Aorta (tissue), 5 donors: ENCODE data around the gene TMEM150A. TPM values are rescaled to one million over a fixed set of nuclear protein-coding genes. Genes with fewer than 3 reads are reported as not detected.

Source experiments
- ATAC-seq: fragments of 200-7000 bp; cut with Tn5 transposase; one replicate; pipeline ENCODE4 v1.9.1; 2022; ENCODE audit warnings: moderate library complexity; ENCODE audit not compliant: low FRiP score
- DNase-seq, 2 donors: peaks; one replicate each; pipeline ENCODE4 v3.0.0-alpha.2; 2020
- H3K27ac ChIP-seq, 2 donors: one replicate each; pipeline ENCODE4 v1.5.1; 2013; ENCODE audit warnings: low read length in 2 of 2, mild to moderate bottlenecking in 2 of 2, moderate library complexity in 2 of 2, control low read depth in 1 of 2, inconsistent platforms in 1 of 2, low read depth in 1 of 2
- H3K27me3 ChIP-seq, 2 donors: one replicate each; pipeline ENCODE4 v1.6.1; 2013; ENCODE audit warnings: control low read depth in 1 of 2, low read length in 1 of 2, mild to moderate bottlenecking in 1 of 2, moderate library complexity in 1 of 2; ENCODE audit not compliant: insufficient read depth in 2 of 2, control insufficient read depth in 1 of 2
- H3K36me3 ChIP-seq, 2 donors: one replicate each; pipeline ENCODE4 v1.6.1; 2013; ENCODE audit warnings: control low read depth in 1 of 2, low read length in 1 of 2, mild to moderate bottlenecking in 1 of 2; ENCODE audit not compliant: insufficient read depth in 2 of 2, control insufficient read depth in 1 of 2
- H3K4me1 ChIP-seq, 2 donors: one replicate each; pipeline ENCODE4 v1.6.1; 2013; ENCODE audit warnings: low read length in 2 of 2, control low read depth in 1 of 2, mild to moderate bottlenecking in 1 of 2, moderate library complexity in 1 of 2; ENCODE audit not compliant: insufficient read depth in 2 of 2, control insufficient read depth in 1 of 2
- H3K4me3 ChIP-seq, 2 donors: one replicate each; pipeline ENCODE4 v1.5.1; 2013; ENCODE audit warnings: low read length in 2 of 2, control low read depth in 1 of 2, mild to moderate bottlenecking in 1 of 2
- H3K9me3 ChIP-seq: one replicate; pipeline ENCODE4 v1.6.1; 2013; ENCODE audit warnings: mild to moderate bottlenecking, low read length; ENCODE audit not compliant: control insufficient read depth
- WGBS, 2 donors: extraction: QIAGEN DNeasy Blood & Tissue Kit; methylation state at CpG; one replicate each; pipeline ENCODE4 v1.1.7; 2013; 5-methylcytosine and 5-hydroxymethylcytosine counted together
- intact Hi-C, 2 donors: fragments of 100-400 bp; cut with DNase I; formaldehyde crosslinking; loops; one replicate each; pipeline versions ENCODE4 v1.14.2 to v1.15.0; 2022
- polyA plus RNA-seq, 2 donors: library from polyadenylated mRNA; stranded (reverse); fragments of 200-250 nt; gene quantifications; one replicate each; pipeline ENCODE4 v1.2.3, GENCODE V29; 2013
- total RNA-seq, 2 donors: library from RNA; stranded (reverse); fragmentation: NEBNext Ultra II Directional; extraction: Animal tissue kit (Norgen Biotek cat#: 25700); gene quantifications; one replicate each; pipeline ENCODE4 v1.2.1, GENCODE V29; 2021
- donor health status: healthy with polysubstance abuse.
- donor health status: Bipolar disorder and iron deficiency.
- donor health status: DM: no; HTN: no; CAD: no.
- donor health status: DM: no; HTN: no; CAD: no.
- donor health status: DM: yes; HTN: yes; CAD: no.

Gene TMEM150A
- total and polyA plus RNA-seq, 4 donors = 13.9 to 27.8 (median 18.5) TPM

DNA sequence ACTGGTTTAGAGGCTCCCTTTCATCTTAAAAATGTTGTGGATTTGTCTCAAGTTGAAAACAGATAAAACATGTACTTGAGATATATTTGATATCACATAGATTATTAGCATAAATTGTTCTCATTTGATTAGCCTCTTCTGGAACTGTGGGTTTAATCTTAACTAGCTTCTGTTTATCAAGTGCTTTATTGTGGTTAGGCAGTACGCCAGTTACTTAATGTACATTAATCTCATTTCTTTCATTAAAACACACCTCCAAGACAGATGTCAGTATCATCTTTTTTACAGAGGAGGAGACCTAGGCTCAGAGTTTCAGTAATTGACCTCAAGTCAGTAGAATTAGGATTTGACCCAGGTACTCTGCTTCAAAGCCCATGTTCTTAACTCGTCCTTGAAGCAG lies 43.7 kb upstream of the TMEM150A start:
- no peak overlapping the region for H3K27ac ChIP-seq
- intact Hi-C loops = loop anchor here in 1 of 2 donors (10.0 kb wide), 1 partner anchor 149 kb away; no protein-coding TSS in a partner anchor
- no peaks in the 10 kb centered on the region for H3K27me3 ChIP-seq
- no peaks in the 10 kb centered on the region for H3K9me3 ChIP-seq
- no peaks in the 10 kb centered on the region for H3K4me1 ChIP-seq
- 91% methylated on average over 2 of the region's 2 CpGs for WGBS, 2 donors
- no peak for ATAC-seq
- DNase-seq = no peak
- no peak overlapping the region for H3K4me3 ChIP-seq
- H3K36me3 ChIP-seq = peaks cover 6 to 7% of the 10 kb centered on the region in 2 donors

GRCh38 chr2:85644909-85645308 lies 42.4 kb upstream of the TMEM150A start:
- no peaks in the 10 kb centered on the region for H3K9me3 ChIP-seq
- no peaks in the 10 kb centered on the region for H3K27me3 ChIP-seq
- no peak overlapping the region for H3K27ac ChIP-seq
- 94 to 96% methylated on average over 7 to 8 of the region's 8 CpGs for WGBS, 2 donors
- H3K36me3 ChIP-seq = peaks cover 7% of the 10 kb centered on the region in 2 donors
- DNase-seq (no peak), ATAC-seq (no peak)
- intact Hi-C loops = loop anchor here in 1 of 2 donors (10.0 kb wide), 1 partner anchor 150 kb away; no protein-coding TSS in a partner anchor
- H3K4me1 ChIP-seq = no peaks in the 10 kb centered on the region
- no peak overlapping the region for H3K4me3 ChIP-seq

DNA sequence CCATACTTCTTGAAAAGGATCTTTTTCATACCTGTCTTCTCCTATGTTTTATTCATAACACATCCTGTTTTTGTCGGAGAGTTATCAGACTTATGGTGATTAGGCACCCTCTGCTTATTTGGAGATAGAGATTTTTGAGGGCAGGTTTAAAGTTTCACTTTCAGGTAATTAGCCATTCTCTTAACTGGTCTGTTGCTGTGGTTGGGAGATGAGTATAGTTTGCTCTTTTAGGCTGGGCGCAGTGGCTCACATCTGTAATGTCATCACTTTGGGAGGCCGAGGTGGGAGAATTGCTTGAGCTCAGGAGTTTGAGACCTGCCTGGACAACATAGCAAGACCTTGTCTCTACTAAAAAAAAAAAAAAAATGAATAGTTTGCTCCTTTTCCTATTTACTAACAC lies 40.2 kb upstream of the TMEM150A start:
- H3K4me3 ChIP-seq = no peak overlapping the region
- WGBS, 2 donors = 94 to 96% methylated on average over 3 of the region's 3 CpGs
- H3K9me3 ChIP-seq = no peaks in the 10 kb centered on the region
- no peak for ATAC-seq
- no peak for DNase-seq
- no peaks in the 10 kb centered on the region for H3K27me3 ChIP-seq
- H3K36me3 ChIP-seq = peaks cover 10 to 12% of the 10 kb centered on the region in 2 donors
- intact Hi-C loops = loop anchor here in 1 of 2 donors (10.0 kb wide), 1 partner anchor 152 kb away; no protein-coding TSS in a partner anchor
- no peaks in the 10 kb centered on the region for H3K4me1 ChIP-seq
- no peak overlapping the region for H3K27ac ChIP-seq

DNA sequence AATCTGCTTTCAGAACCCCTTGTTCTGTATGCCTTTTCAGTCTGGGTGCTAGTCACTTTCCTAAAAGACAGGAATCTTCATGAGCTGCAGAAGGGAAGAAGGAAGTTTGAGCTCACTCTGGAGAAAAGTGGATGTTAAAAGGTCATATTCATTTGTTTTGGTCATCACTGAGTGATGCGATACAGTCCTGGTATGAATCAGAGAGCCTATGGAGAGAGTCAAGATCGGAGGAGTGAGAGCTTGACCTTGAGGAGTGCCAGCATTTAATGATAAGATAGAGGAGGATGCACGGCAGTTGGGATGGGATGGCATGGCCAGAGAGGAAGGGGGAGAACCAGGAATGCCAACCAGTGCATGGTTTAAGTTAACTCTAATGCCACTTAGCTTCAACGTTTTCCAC lies 33.1 kb upstream of the TMEM150A start:
- WGBS, 2 donors = 52 to 57% methylated on average over 4 of the region's 4 CpGs
- H3K36me3 ChIP-seq = peaks cover 9 to 11% of the 10 kb centered on the region in 2 donors
- no peak overlapping the region for H3K27ac ChIP-seq
- H3K4me1 ChIP-seq = no peaks in the 10 kb centered on the region
- ATAC-seq (no peak), DNase-seq (no peak)
- intact Hi-C loops = loop anchor here (5.0 to 10.0 kb wide), 3 partner anchors 72 to 439 kb away; no protein-coding TSS in a partner anchor
- H3K4me3 ChIP-seq = no peak overlapping the region
- H3K9me3 ChIP-seq = no peaks in the 10 kb centered on the region
- no peaks in the 10 kb centered on the region for H3K27me3 ChIP-seq

- no peak for DNase-seq
Measured at GRCh38 chr2:85635011-85635410, 32.5 kb upstream of the TMEM150A start.

GRCh38 chr2:85631316-85631715 lies 28.8 kb upstream of the TMEM150A start:
- WGBS, 2 donors = 89 to 92% methylated on average over 3 of the region's 3 CpGs
- Histone ChIP-seq H3K36me3 (peaks cover 5 to 10% of the 10 kb centered on the region in 2 donors), H3K27ac (no peak overlapping the region), H3K4me3 (no peak overlapping the region), H3K27me3 (no peaks in the 10 kb centered on the region), H3K9me3 (no peaks in the 10 kb centered on the region), H3K4me1 (no peaks in the 10 kb centered on the region)
- no peak for ATAC-seq
- intact Hi-C loops = loop anchor here in 1 of 2 donors (10.0 kb wide), 1 partner anchor 443 kb away; no protein-coding TSS in a partner anchor
- no peak for DNase-seq

More at GRCh38 chr2:85635011-85635410, 32.5 kb upstream of the TMEM150A start:
- Histone ChIP-seq H3K36me3 (peaks cover 8 to 11% of the 10 kb centered on the region in 2 donors), H3K27me3 (no peaks in the 10 kb centered on the region), H3K4me3 (no peak overlapping the region), H3K4me1 (no peaks in the 10 kb centered on the region), H3K27ac (no peak overlapping the region), H3K9me3 (no peaks in the 10 kb centered on the region)
- WGBS, 2 donors = 85 to 86% methylated on average over 8 of the region's 8 CpGs
- intact Hi-C loops = loop anchor here (5.0 to 10.0 kb wide), 3 partner anchors 72 to 440 kb away; no protein-coding TSS in a partner anchor
- no peak for ATAC-seq

GRCh38 chr2:85628658-85629057 lies 26.2 kb upstream of the TMEM150A start:
- 60% methylated on average over 2 of the region's 2 CpGs for WGBS, 2 donors
- no peaks in the 10 kb centered on the region for H3K9me3 ChIP-seq
- H3K27me3 ChIP-seq = no peaks in the 10 kb centered on the region
- H3K4me3 ChIP-seq = no peak overlapping the region
- no peak overlapping the region for H3K27ac ChIP-seq
- H3K4me1 ChIP-seq = no peaks in the 10 kb centered on the region
- ATAC-seq = no peak
- intact Hi-C loops = no loop called here
- peaks cover 7 to 15% of the 10 kb centered on the region in 2 donors for H3K36me3 ChIP-seq
- no peak for DNase-seq

- Histone ChIP-seq H3K4me3 (no peak overlapping the region), H3K27ac (no peak overlapping the region), H3K4me1 (no peaks in the 10 kb centered on the region), H3K9me3 (no peaks in the 10 kb centered on the region), H3K27me3 (no peaks in the 10 kb centered on the region), H3K36me3 (peaks cover 7 to 11% of the 10 kb centered on the region in 2 donors)
- ATAC-seq (no peak), DNase-seq (no peak)
- intact Hi-C loops = no loop called here
- 69 to 75% methylated on average over 5 of the region's 5 CpGs for WGBS, 2 donors
Measured at GRCh38 chr2:85623991-85624390, 21.5 kb upstream of the TMEM150A start.

- intact Hi-C loops = no loop called here
- ATAC-seq (no peak), DNase-seq (no peak)
- no peaks in the 10 kb centered on the region for H3K9me3 ChIP-seq
- H3K4me1 ChIP-seq = no peaks in the 10 kb centered on the region
- H3K27ac ChIP-seq = no peak overlapping the region
- WGBS, 2 donors = 89 to 91% methylated on average over 1 of the region's 1 CpG
- peaks cover 2 to 11% of the 10 kb centered on the region in 2 donors for H3K36me3 ChIP-seq
- H3K4me3 ChIP-seq = no peak overlapping the region
- no peaks in the 10 kb centered on the region for H3K27me3 ChIP-seq
Measured at GRCh38 chr2:85621338-85621737, 18.8 kb upstream of the TMEM150A start.
